ENCODE results near the gene KLHL36.

The KLHL36 gene

DNA sequence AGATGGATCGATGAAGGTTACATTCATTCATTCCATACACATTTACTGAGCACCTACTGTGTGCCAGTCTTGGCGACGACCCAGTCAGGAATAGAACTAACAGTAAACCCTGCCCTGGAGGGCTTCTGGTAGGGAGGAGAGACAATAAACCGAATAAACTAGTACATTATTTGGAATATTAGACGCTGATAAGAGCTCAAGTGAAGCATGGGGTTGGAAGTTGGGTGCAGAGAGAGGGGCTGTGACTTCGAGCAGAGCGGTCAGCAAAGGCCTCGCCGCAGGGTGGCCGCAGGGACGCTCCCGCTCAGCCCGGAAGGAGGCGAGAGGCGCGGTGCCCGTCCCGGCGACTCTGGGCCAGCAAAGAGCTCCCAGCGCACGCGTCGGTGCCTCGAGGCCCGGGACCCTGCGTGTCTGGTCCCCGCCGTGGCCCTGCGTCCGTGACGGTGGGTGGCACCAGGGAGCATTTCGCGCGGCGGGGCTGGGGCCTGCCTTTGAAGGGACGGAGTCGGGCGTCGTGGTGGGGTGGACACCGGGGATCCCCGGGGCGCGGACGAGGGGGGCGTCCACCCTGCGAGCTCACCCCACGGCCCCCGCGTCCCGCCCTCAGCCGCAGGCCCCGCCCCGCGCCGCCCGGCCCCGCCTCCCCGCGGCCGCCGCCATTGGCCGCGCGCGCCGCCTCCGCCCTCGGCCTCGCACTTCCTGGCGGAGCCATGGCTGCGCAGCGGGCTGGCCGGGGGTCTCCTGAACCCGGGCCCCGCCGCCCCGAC is at the start of gene KLHL36:
KLHL36 (plus strand) TSS at position 684 of the 767 bp plus-strand sequence. CDS start 2,357 bp downstream, outside the sequence.
- peak; percentile 75 for DNase-seq

- DNase-seq, result peak; percentile 70
Measured at GRCh38 chr16:84599521-84600202, 48.6 kb upstream of the KLHL36 start.

DNA sequence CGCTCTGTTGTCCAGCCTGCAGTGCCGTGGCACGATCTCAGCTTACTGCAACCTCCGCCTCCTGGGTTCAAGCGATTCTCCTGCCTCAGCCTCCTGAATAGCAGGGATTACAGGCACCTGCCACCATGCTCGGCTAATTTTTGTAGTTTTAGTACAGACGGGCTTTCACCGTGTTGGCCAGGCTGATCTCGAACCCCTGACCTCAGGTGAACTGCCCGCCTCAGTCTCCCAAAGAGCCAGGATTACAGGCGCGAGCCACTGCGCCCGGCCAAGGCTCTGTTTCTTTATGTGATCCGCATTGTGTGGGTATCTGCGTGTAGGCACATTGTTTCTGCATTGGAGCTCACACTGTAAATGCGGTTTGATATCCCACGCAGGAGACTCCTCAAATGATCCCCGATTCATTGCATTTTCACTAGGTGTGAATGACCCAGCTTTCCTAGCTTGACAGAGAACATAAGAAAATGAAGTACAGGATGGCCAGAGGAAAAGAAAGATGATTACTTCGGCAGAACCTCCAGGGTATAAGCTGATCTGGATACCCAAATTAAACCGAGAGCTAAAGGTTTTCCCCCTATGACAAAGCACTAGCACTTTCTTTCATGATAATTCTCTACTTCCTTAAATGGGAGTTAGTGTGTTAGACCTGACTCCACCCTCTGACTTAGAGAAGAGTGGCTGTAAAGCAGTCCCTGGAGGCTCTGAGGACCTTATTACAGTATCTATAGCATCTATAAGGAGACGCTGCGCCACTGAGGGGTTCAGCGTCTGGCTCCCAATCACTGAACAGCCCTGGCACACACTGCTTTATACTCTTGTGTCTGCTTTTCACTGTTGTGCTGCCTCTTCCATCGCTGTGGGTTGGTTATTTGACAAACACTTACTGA is 47.7 kb upstream of the KLHL36 start:
- no peak for DNase-seq

- peak; percentile 46 for DNase-seq
Measured at GRCh38 chr16:84603140-84603816, 45.0 kb upstream of the KLHL36 start.

GRCh38 chr16:84603940-84604339 is 44.4 kb upstream of the KLHL36 start:
- DNase-seq, result no peak

- DNase-seq, result no peak
Measured at GRCh38 chr16:84604477-84605013, 43.8 kb upstream of the KLHL36 start.

- DNase-seq, result no peak
Measured at GRCh38 chr16:84605339-84605848, 42.9 kb upstream of the KLHL36 start.

- DNase-seq, result no peak
Measured at GRCh38 chr16:84606081-84606875, 42.0 kb upstream of the KLHL36 start.

- no peak for DNase-seq
Measured at GRCh38 chr16:84607061-84607460, 41.2 kb upstream of the KLHL36 start.

DNA sequence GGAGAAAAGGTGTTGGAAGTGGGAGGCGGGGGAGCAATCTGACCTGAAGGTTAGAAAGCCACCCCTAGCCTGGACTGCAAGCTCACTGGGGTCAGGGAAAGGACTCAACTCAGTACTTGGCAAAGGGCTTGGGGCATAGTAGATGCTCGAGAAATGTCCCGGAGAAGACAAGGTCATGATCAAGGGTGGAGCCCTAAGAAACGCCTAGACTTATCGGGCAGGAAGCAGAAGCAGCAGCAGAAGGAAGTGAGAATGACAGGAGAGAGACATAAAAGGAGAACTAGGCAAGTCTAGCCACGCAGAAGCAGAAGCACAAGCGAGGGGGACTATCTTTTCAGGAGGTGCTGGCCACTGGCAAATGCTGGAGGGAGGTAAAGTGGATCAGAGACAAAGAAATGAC is 40.6 kb upstream of the KLHL36 start:
- no peak for DNase-seq

- no peak for DNase-seq
Measured at GRCh38 chr16:84608282-84608681, 40.0 kb upstream of the KLHL36 start.

DNA sequence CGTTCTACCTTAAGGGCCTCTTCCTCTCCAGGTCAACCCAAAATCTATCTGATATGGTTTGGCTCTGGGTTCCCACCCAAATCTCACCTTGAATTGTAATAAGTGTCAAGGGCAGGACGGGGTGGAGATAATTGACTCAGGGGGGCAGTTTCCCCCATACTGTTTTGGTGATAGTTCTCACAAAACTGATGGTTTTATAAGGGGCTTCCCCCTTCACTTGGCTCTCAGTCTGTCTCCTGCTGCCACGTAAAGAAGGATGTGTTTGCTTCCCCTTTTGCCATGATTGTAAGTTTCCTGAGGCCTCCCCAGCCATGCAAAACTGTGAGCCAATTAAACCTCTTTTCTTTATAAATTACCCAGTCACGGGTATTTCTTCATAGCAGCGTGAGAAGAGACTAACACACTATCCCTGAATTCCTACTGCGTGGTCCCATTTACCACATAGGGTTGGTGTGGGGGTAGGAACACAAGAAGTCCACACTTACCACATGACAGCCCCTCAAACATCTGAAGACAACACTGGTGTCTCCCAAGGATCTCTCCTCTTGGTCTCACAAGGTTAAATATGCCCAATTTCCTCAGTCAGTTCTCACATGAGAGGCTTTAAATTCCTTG is 38.6 kb upstream of the KLHL36 start:
- no peak for DNase-seq

DNA sequence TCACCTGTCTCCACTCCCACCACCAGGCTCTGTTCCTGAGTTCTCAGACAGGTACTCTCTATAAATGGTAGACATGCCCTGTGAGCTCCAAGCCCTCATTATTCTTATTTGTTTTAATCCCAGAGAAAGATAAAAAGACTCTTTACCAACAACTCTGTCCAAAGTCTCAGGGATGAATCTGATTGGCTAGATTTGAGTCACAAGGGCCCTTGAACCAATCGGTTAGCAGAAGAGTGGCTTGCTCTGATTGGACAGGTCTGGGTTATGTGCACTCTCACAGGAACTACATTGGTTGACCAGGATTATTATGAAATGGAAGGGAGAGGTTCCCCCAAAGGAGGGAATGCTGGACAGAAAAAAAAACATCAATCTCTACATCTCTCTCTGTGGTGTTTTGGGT is 37.9 kb upstream of the KLHL36 start:
- no peak for DNase-seq

- DNase-seq, result no peak
Measured at GRCh38 chr16:84611041-84611440, 37.3 kb upstream of the KLHL36 start.

- DNase-seq, result no peak
Measured at GRCh38 chr16:84612686-84613085, 35.6 kb upstream of the KLHL36 start.

- DNase-seq, result no peak
Measured at GRCh38 chr16:84613408-84614072, 34.8 kb upstream of the KLHL36 start.

- no peak for DNase-seq
Measured at GRCh38 chr16:84614073-84614459, 34.2 kb upstream of the KLHL36 start.

DNA sequence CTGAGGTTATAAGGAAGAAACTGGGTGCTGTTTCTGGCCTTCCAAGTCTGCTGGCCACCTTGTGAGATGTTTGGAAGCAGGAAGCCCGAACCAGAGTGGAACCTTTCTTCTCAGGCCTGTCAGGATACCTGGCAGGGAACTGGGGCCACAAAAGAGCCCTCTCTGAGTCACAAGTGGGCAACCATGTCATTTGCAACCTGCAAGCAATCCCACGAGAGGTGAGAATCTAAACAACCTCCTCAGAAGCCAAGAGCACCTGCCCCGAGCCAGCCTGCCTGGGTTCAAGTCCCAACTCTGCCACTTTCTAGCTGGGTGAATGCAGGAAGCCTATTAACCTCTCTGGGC is 33.7 kb upstream of the KLHL36 start:
- DNase-seq, result no peak

DNA sequence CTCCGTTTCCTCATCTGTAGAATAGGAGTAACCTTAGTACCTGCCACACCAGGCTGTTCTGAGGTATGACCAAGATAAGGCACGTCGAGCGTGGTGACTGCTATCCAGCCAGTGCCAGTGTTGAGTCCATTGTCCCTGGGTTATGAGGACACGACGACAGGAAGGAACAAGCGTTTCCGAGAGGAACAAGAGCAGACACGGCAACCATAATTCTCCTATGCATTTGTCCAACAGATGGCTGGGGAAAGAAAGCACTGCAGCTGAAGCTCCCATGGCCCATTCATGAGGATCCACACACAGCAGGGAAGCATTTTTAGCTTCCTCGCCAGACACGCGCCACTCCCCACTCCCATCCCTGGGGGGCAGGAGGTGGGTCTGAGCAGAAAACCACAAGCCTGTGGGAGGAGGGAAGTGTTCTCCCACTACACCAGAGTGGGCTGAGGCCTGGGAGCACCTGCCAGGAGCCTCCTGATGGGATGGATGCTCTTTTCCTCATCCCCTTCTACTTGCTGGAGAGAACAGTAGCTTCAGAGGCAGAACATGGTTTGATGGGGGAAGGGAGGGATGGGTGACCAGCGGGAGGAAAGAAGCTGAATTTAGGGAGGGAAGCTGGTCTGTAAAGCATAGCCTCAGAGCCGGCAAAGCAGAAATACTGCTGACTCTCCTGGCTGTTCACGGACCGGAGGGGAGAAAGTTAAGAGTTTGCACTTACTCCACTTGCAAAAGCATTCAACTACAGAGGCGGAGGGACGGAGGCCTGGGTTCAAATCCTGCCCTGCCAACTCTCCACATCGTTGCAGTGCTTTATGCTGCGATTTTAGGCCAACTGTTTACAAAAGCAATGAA is 33.1 kb upstream of the KLHL36 start:
- no peak for DNase-seq

DNA sequence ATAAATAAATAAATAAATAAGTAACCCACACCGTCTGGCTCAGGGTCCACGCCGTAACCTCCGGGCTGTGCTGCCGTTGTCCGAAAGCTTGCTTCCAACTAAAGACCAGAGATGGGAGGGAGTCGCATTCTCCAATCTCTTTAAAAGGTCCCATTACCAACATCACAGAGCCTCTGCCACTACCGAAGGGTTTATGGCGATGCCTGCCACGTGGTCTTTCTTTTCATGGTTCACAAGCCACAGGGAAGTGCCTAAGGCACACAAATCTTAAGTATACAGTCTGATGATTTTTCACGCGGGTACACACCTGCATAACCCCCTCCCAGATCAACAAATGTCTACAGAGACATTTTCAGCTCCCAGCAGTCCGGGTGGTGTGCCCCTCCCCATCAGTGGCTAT is 31.8 kb upstream of the KLHL36 start:
- DNase-seq, result no peak
